B cell (primary cell): ENCODE results near the gene NPY4R.
"Not testable (repeated sequence)": the region's sequence is repeated elsewhere in the genome, so short reads cannot be mapped to it uniquely, and the experiment has no call there.

ENCODE experiments used
- EZH2 ChIP-seq: IDR thresholded peaks from 2 replicates; pipeline ENCODE4 v1.6.1; 2012; ENCODE audit warnings: borderline replicate concordance, low read depth, mild to moderate bottlenecking, moderate library complexity, low read length; ENCODE audit not compliant: insufficient read depth, poor library complexity, severe bottlenecking
- TF ChIP-seq, protein P1 (sequence below): fragments of 200-600 bp; IDR thresholded peaks from one replicate; pipeline ENCODE4 v1.8.0; 2022; ENCODE audit warnings: antibody characterized with exemption, mild to moderate bottlenecking

GRCh38 chr10:46463608-46464007 lies 2.1 kb downstream of the NPY4R start:
- TF ChIP-seq, protein P1, sequence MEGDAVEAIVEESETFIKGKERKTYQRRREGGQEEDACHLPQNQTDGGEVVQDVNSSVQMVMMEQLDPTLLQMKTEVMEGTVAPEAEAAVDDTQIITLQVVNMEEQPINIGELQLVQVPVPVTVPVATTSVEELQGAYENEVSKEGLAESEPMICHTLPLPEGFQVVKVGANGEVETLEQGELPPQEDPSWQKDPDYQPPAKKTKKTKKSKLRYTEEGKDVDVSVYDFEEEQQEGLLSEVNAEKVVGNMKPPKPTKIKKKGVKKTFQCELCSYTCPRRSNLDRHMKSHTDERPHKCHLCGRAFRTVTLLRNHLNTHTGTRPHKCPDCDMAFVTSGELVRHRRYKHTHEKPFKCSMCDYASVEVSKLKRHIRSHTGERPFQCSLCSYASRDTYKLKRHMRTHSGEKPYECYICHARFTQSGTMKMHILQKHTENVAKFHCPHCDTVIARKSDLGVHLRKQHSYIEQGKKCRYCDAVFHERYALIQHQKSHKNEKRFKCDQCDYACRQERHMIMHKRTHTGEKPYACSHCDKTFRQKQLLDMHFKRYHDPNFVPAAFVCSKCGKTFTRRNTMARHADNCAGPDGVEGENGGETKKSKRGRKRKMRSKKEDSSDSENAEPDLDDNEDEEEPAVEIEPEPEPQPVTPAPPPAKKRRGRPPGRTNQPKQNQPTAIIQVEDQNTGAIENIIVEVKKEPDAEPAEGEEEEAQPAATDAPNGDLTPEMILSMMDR, result not testable (repeated sequence)
- TF ChIP-seq EZH2, result not testable (repeated sequence)
